ENCODE data around the gene ARHGAP21.

DNA sequence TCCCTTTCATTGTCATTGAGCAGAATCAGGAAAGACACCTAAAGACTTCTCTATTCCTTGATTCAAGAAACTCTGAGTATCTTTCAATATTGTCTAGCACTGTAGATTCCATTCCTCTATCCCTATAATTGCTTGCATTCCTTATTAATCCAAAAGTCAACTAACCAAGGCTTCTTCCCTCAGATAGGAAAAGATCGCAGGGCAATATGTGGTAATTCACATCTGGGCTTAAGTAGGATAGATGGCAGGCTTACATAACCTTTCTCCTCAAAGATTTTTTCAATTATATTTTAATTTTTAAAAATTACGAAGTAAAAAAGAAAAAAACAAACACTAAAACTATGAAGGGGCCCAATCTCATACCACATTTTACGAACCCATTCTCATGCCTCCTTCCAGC lies 7.1 kb upstream of the ARHGAP21 start:
- TF ChIP-seq POLR2A (IDR thresholded peaks at IDR 0.05) (no peak), POLR2AphosphoS5 (IDR thresholded peaks at IDR 0.05) (no peak)
